HepG2 (cell line): Measurements from ENCODE around the gene GSK3A. TPM values are rescaled to one million over a fixed set of nuclear protein-coding genes. Genes with fewer than 3 reads are reported as not detected.
A peak's percentile ranks its signal among the peaks of the same experiment; 100 is the strongest.

Source experiments
- AKAP8 ChIP-seq: sonication (generic); formaldehyde crosslinking; IDR thresholded peaks from 2 replicates; pipeline ENCODE4 v1.5.1; 2020; ENCODE audit warnings: mild to moderate bottlenecking, missing genetic modification reagents
- CBX1 ChIP-seq: IDR thresholded peaks from one replicate; pipeline ENCODE4 v1.6.1; 2016; ENCODE audit warnings: antibody characterized with exemption, low read depth
- CHD4 ChIP-seq: fragments of 200-600 bp; sonication (generic); IDR thresholded peaks from 2 replicates; pipeline ENCODE4 v1.7.0; 2017; ENCODE audit warnings: mild to moderate bottlenecking, low read length, borderline replicate concordance
- HHEX ChIP-seq: IDR thresholded peaks from 2 replicates; pipeline ENCODE4 v1.6.1; 2016; ENCODE audit warnings: control low read depth
- MAFK ChIP-seq, 2 experiments: IDR thresholded peaks in 1 of 2; conservative IDR thresholded peaks in 1 of 2; 2 replicates each; pipeline ENCODE4 v1.6.1; 2011; ENCODE audit warnings: improper control_type of control experiment in 2 of 2, low read length in 2 of 2
- NFKBIZ ChIP-seq: IDR thresholded peaks from 2 replicates; pipeline ENCODE4 v1.6.1; 2018; ENCODE audit warnings: missing genetic modification reagents, missing compliant biosample characterization
- NR3C1 ChIP-seq: sonication (generic); formaldehyde crosslinking; IDR thresholded peaks from 2 replicates; pipeline ENCODE4 v1.4.0; 2020; ENCODE audit warnings: missing genetic modification reagents
- PCBP1 ChIP-seq: fragments of 200-400 bp; formaldehyde crosslinking; IDR thresholded peaks from 2 replicates; pipeline ENCODE4 v1.6.1; 2017; ENCODE audit warnings: mild to moderate bottlenecking, low read depth, low read length, borderline replicate concordance
- TBL1XR1 ChIP-seq: fragments of 150-350 bp; IDR thresholded peaks from 2 replicates; pipeline ENCODE4 v1.6.1; 2014; ENCODE audit warnings: borderline replicate concordance, low read length; ENCODE audit not compliant: partially characterized antibody
- ZNF253 ChIP-seq: sonication (generic); formaldehyde crosslinking; IDR thresholded peaks from 2 replicates; pipeline ENCODE4 v1.8.0; 2022; ENCODE audit warnings: mild to moderate bottlenecking, missing genetic modification reagents, borderline replicate concordance
- ZNF274 ChIP-seq: sonication (generic); formaldehyde crosslinking; IDR thresholded peaks from 2 replicates; pipeline ENCODE4 v1.5.1; 2020; ENCODE audit warnings: mild to moderate bottlenecking, missing genetic modification reagents
- ZNF296 ChIP-seq: sonication (generic); formaldehyde crosslinking; conservative IDR thresholded peaks from 2 replicates; pipeline ENCODE4 v1.5.0; 2020; ENCODE audit warnings: mild to moderate bottlenecking, missing genetic modification reagents
- ZNF484 ChIP-seq: sonication (generic); formaldehyde crosslinking; IDR thresholded peaks from 2 replicates; pipeline ENCODE4 v1.5.1; 2020; ENCODE audit warnings: mild to moderate bottlenecking, low read depth, missing genetic modification reagents, borderline replicate concordance
- ZNF7 ChIP-seq: IDR thresholded peaks from 2 replicates; pipeline ENCODE4 v1.6.1; 2016; ENCODE audit warnings: missing biosample characterization, missing genetic modification reagents
- ZNF775 ChIP-seq: sonication (generic); formaldehyde crosslinking; IDR thresholded peaks from 2 replicates; pipeline ENCODE4 v1.4.0; 2020; ENCODE audit warnings: missing genetic modification reagents, mild to moderate bottlenecking, moderate library complexity, borderline replicate concordance
- polyA plus RNA-seq, 8 experiments: library from polyadenylated mRNA; depleted of rRNA in 3 of 8; stranded (reverse) in 7 of 8; unstranded in 1 of 8; fragments of >200 nt; fragmentation: Illumina TruSeq in 4 of 8; extraction: Trizol in 4 of 8; gene quantifications; 2 replicates each; pipeline versions ENCODE4 v1.2.1 to v1.2.3, GENCODE V29; 2011 to 2016; ENCODE audit warnings: low read depth in 4 of 8, missing spikeins in 1 of 8, mixed read lengths in 1 of 8; ENCODE audit not compliant: insufficient read depth in 1 of 8
- total RNA-seq, 5 experiments: library from RNA; depleted of rRNA; stranded (reverse); fragments of >200 nt; fragmentation: Illumina TruSeq; extraction: Trizol; gene quantifications; 2 replicates each; pipeline ENCODE4 v1.2.3, GENCODE V29; 2016; ENCODE audit warnings: low read depth in 1 of 5
- TF ChIP-seq, protein P1 (sequence below): sonication (generic); formaldehyde crosslinking; IDR thresholded peaks from 2 replicates; pipeline ENCODE4 v1.4.0; 2020; ENCODE audit warnings: mild to moderate bottlenecking, low read depth, missing genetic modification reagents
- TF ChIP-seq, protein P2 (sequence below), 2 experiments: IDR thresholded peaks; 2 replicates each; pipeline ENCODE4 v1.6.1; 2011 to 2012; ENCODE audit warnings: low read length in 2 of 2, borderline replicate concordance in 1 of 2, low read depth in 1 of 2, mild to moderate bottlenecking in 1 of 2, moderate library complexity in 1 of 2
- TF ChIP-seq, protein P3 (sequence below): sonication (generic); formaldehyde crosslinking; IDR thresholded peaks from 2 replicates; pipeline ENCODE4 v1.5.1; 2020; ENCODE audit warnings: mild to moderate bottlenecking, missing genetic modification reagents
- TF ChIP-seq, protein P4 (sequence below): sonication (generic); formaldehyde crosslinking; IDR thresholded peaks from 2 replicates; pipeline ENCODE4 v1.4.0; 2020; ENCODE audit warnings: missing genetic modification reagents; ENCODE audit errors: not compliant biosample characterization

The GSK3A gene
- total and polyA plus RNA-seq, 2 of the 13 experiments (the other 11 are each of a cell fraction or from before 2014, with no cell fraction given), result 16.9 to 52.5 TPM

DNA sequence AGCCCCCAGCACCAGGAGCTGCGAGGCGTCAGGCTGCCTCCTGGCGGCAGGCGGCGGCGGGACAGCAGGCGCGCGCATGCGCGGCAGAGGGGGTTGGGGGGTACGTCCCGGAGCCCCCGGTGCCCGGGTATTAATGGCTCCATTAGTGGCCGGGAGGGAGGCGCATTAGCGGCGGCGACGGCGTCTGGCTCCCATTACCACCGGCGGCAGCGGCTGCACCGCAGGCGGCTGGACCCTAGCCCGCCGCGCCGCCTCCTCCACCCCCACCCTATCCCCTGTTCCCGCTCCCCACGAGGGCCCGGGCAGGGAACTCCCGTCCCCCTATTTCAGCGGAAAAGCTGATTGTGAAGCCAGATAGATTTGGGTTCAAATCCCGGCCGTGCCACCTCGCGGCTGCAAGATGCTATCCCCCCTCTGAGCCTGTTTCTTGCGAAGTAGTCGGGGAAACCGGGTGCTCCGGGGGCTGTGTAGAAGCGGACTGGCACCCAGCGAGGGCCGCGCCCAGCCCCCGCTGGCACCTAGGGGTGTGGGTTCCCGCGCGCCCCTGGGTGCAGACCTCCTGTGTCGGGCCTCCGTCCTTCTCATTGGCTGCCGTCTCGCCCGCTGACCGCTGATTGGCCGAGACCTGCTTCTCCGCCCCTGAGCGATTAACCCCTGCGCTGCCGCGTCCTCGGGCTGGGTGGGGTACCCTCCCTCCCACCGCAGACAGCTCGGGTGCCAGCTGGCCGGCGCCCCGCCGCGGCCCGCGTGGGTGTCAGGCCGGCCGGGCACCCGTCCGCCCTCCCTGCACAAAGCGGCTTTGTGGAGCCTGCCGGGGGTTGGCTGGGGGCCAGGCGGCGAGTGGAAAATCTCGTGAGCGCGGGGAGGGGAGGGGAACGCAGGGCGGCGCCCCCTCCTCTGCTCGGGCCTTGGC is 37.8 kb upstream of the GSK3A start (continued):
- TF ChIP-seq HHEX (CRISPR knock-in tag), result no peak
- 0 out of 2 replicates have a peak, but pooled peaks have one; percentile 30 for TF ChIP-seq AKAP8 (CRISPR knock-in tag)
- no peak for TF ChIP-seq ZNF775 (CRISPR knock-in tag)
- no peak for TF ChIP-seq ZNF296 (CRISPR knock-in tag)
- 0 out of 2 replicates have a peak, but pooled peaks have one; percentile 11 for TF ChIP-seq PCBP1
- TF ChIP-seq, protein P1, sequence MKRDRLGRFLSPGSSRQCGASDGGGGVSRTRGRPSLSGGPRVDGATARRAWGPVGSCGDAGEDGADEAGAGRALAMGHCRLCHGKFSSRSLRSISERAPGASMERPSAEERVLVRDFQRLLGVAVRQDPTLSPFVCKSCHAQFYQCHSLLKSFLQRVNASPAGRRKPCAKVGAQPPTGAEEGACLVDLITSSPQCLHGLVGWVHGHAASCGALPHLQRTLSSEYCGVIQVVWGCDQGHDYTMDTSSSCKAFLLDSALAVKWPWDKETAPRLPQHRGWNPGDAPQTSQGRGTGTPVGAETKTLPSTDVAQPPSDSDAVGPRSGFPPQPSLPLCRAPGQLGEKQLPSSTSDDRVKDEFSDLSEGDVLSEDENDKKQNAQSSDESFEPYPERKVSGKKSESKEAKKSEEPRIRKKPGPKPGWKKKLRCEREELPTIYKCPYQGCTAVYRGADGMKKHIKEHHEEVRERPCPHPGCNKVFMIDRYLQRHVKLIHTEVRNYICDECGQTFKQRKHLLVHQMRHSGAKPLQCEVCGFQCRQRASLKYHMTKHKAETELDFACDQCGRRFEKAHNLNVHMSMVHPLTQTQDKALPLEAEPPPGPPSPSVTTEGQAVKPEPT (CRISPR knock-in tag), result peak; percentile 83; the same call in 1 of the 2 replicates
- TF ChIP-seq ZNF274 (CRISPR knock-in tag), result no peak; the same call in 1 of the 2 replicates
- TF ChIP-seq, protein P2, sequence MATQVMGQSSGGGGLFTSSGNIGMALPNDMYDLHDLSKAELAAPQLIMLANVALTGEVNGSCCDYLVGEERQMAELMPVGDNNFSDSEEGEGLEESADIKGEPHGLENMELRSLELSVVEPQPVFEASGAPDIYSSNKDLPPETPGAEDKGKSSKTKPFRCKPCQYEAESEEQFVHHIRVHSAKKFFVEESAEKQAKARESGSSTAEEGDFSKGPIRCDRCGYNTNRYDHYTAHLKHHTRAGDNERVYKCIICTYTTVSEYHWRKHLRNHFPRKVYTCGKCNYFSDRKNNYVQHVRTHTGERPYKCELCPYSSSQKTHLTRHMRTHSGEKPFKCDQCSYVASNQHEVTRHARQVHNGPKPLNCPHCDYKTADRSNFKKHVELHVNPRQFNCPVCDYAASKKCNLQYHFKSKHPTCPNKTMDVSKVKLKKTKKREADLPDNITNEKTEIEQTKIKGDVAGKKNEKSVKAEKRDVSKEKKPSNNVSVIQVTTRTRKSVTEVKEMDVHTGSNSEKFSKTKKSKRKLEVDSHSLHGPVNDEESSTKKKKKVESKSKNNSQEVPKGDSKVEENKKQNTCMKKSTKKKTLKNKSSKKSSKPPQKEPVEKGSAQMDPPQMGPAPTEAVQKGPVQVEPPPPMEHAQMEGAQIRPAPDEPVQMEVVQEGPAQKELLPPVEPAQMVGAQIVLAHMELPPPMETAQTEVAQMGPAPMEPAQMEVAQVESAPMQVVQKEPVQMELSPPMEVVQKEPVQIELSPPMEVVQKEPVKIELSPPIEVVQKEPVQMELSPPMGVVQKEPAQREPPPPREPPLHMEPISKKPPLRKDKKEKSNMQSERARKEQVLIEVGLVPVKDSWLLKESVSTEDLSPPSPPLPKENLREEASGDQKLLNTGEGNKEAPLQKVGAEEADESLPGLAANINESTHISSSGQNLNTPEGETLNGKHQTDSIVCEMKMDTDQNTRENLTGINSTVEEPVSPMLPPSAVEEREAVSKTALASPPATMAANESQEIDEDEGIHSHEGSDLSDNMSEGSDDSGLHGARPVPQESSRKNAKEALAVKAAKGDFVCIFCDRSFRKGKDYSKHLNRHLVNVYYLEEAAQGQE (IDR thresholded peaks at IDR 0.05; ENCODE audit: borderline replicate concordance in 1 of 2, low read depth in 1 of 2, low read length in 2 of 2), result 0 out of 4 replicates have a peak, but pooled peaks of 1 of the 2 experiments have one; percentile 10
- TF ChIP-seq CHD4, result no peak
- no peak for TF ChIP-seq NFKBIZ
- peak; percentile 32 for TF ChIP-seq TBL1XR1
- TF ChIP-seq NR3C1, result no peak
- no peak for TF ChIP-seq ZNF484 (CRISPR knock-in tag)
- TF ChIP-seq MAFK (conservative IDR thresholded peaks at IDR 0.05 in 1 of 2, IDR thresholded peaks at IDR 0.05 in 1 of 2; ENCODE audit: low read length in 2 of 2), result no peak
- TF ChIP-seq CBX1, result no peak
- TF ChIP-seq ZNF253 (CRISPR knock-in tag), result 0 out of 2 replicates have a peak, but pooled peaks have one; percentile 24
- TF ChIP-seq ZNF7 (CRISPR knock-in tag), result no peak
- TF ChIP-seq, protein P3, sequence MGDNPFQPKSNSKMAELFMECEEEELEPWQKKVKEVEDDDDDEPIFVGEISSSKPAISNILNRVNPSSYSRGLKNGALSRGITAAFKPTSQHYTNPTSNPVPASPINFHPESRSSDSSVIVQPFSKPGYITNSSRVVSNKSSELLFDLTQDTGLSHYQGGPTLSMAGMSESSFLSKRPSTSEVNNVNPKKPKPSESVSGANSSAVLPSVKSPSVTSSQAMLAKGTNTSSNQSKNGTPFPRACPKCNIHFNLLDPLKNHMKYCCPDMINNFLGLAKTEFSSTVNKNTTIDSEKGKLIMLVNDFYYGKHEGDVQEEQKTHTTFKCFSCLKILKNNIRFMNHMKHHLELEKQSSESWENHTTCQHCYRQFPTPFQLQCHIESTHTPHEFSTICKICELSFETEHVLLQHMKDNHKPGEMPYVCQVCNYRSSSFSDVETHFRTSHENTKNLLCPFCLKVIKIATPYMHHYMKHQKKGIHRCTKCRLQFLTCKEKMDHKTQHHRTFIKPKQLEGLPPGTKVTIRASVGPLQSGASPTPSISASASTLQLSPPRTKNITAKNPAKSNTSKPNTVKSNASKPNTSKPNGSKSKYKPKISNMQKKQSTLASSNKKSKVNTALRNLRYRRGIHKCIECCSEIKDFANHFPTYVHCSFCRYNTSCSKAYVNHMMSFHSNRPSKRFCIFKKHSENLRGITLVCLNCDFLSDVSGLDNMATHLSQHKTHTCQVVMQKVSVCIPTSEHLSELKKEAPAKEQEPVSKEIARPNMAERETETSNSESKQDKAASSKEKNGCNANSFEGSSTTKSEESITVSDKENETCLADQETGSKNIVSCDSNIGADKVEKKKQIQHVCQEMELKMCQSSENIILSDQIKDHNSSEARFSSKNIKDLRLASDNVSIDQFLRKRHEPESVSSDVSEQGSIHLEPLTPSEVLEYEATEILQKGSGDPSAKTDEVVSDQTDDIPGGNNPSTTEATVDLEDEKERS (CRISPR knock-in tag), result peak; percentile 41; the same call in 1 of the 2 replicates
- TF ChIP-seq, protein P4, sequence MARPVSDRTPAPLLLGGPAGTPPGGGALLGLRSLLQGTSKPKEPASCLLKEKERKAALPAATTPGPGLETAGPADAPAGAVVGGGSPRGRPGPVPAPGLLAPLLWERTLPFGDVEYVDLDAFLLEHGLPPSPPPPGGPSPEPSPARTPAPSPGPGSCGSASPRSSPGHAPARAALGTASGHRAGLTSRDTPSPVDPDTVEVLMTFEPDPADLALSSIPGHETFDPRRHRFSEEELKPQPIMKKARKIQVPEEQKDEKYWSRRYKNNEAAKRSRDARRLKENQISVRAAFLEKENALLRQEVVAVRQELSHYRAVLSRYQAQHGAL (CRISPR knock-in tag), result no peak
